IMR-90 (cell line): Measurements from ENCODE around the gene CDK10. TPM values are rescaled to one million over a fixed set of nuclear protein-coding genes. Genes with fewer than 3 reads are reported as not detected.
A peak's percentile ranks its signal among the peaks of the same experiment; 100 is the strongest.

ENCODE experiments used
- ATAC-seq: fragments of 200-7000 bp; cut with Tn5 transposase; 2 replicates; pipeline ENCODE4 v1.9.1; 2020; ENCODE audit warnings: low read depth, mild to moderate bottlenecking, moderate library complexity
- BruUV-seq: library from RNA; stranded (reverse); fragments of 400-500 nt; replicated peaks from 2 replicates; lab custom pipeline; 2021; lab: Mats Ljungman, UMichigan
- CTCF ChIA-PET: fragments of 300-600 bp; formaldehyde crosslinking; extraction: SDS; loops from one replicate; lab custom pipeline; 2021; ENCODE audit warnings: antibody characterized with exemption; lab: Yijun Ruan, JAX
- POLR2A ChIA-PET: fragments of 300-600 bp; sonication (Branson Sonifier 250); formaldehyde crosslinking; loops from one replicate; lab custom pipeline; 2022; ENCODE audit warnings: antibody characterized with exemption; ENCODE audit not compliant: unreplicated experiment; lab: Charles Lee
- DNase-seq: peaks from one replicate; pipeline ENCODE4 v3.0.0; 2013
- H2AFZ ChIP-seq: replicated peaks from 2 replicates; pipeline ENCODE3; 2013; ENCODE audit warnings: low read length, mild to moderate bottlenecking; ENCODE audit not compliant: poor library complexity
- H2AK5ac ChIP-seq: 2 replicates; pipeline ENCODE4 v1.6.1; 2013; ENCODE audit warnings: low read depth, low read length, inconsistent platforms
- H2AK9ac ChIP-seq: replicated peaks from 2 replicates; pipeline ENCODE3; 2013; ENCODE audit warnings: mild to moderate bottlenecking, low read depth, low read length, moderate library complexity; ENCODE audit not compliant: poor library complexity
- H2BK120ac ChIP-seq: 2 replicates; pipeline ENCODE4 v1.6.1; 2013; ENCODE audit warnings: low read depth, low read length, inconsistent platforms
- H2BK15ac ChIP-seq: 3 replicates; pipeline ENCODE4 v1.6.1; 2013; ENCODE audit warnings: low read depth, low read length, inconsistent platforms
- H2BK20ac ChIP-seq: 2 replicates; pipeline ENCODE4 v1.6.1; 2013; ENCODE audit warnings: low read depth, mild to moderate bottlenecking, inconsistent platforms, low read length, moderate library complexity
- H2BK5ac ChIP-seq: 2 replicates; pipeline ENCODE4 v1.6.1; 2013; ENCODE audit warnings: mild to moderate bottlenecking, low read depth, low read length, inconsistent platforms; ENCODE audit not compliant: poor library complexity, severe bottlenecking
- H3K14ac ChIP-seq: replicated peaks from 2 replicates; pipeline ENCODE4 v1.6.1; 2013; ENCODE audit warnings: low read depth, low read length, inconsistent platforms
- H3K18ac ChIP-seq: 2 replicates; pipeline ENCODE4 v1.6.1; 2013; ENCODE audit warnings: low read depth, low read length, control low read depth
- H3K23ac ChIP-seq: 2 replicates; pipeline ENCODE4 v1.6.1; 2013; ENCODE audit warnings: low read depth, low read length, inconsistent platforms
- H3K27ac ChIP-seq: 2 replicates; pipeline ENCODE4 v1.5.1; 2013; ENCODE audit warnings: mild to moderate bottlenecking, control low read depth, low read length; ENCODE audit not compliant: insufficient read depth
- H3K27me3 ChIP-seq: 2 replicates; pipeline ENCODE4 v1.6.1; 2013; ENCODE audit warnings: low read length; ENCODE audit not compliant: control insufficient read depth, insufficient read depth
- H3K36me3 ChIP-seq: 2 replicates; pipeline ENCODE4 v1.6.1; 2013; ENCODE audit warnings: low read length, mixed read lengths; ENCODE audit not compliant: control insufficient read depth, insufficient read depth
- H3K4ac ChIP-seq: 2 replicates; pipeline ENCODE4 v1.6.1; 2013; ENCODE audit warnings: low read depth, low read length, inconsistent platforms
- H3K4me1 ChIP-seq: 2 replicates; pipeline ENCODE4 v1.6.1; 2013; ENCODE audit warnings: low read length, mixed read lengths; ENCODE audit not compliant: control insufficient read depth, insufficient read depth
- H3K4me2 ChIP-seq: 2 replicates; pipeline ENCODE4 v1.6.1; 2013; ENCODE audit warnings: low read depth, mild to moderate bottlenecking, control low read depth, low read length, moderate library complexity
- H3K4me3 ChIP-seq: 2 replicates; pipeline ENCODE4 v1.5.1; 2013; ENCODE audit warnings: low read depth, mild to moderate bottlenecking, control low read depth, low read length, moderate library complexity; ENCODE audit not compliant: insufficient read depth
- H3K56ac ChIP-seq: 2 replicates; pipeline ENCODE4 v1.6.1; 2013; ENCODE audit warnings: low read length, inconsistent platforms; ENCODE audit not compliant: insufficient read depth; ENCODE audit errors: extremely low read depth
- H3K79me1 ChIP-seq, 2 experiments: 2 replicates each; pipeline ENCODE4 v1.6.1; 2013; ENCODE audit warnings: low read length in 2 of 2, inconsistent platforms in 1 of 2, low read depth in 1 of 2
- H3K9ac ChIP-seq: 2 replicates; pipeline ENCODE4 v1.6.1; 2013; ENCODE audit warnings: low read depth, low read length, control low read depth
- H3K9me1 ChIP-seq: 2 replicates; pipeline ENCODE4 v1.6.1; 2013; ENCODE audit warnings: low read length, inconsistent platforms; ENCODE audit not compliant: insufficient read depth
- H3K9me3 ChIP-seq: 2 replicates; pipeline ENCODE4 v1.6.1; 2013; ENCODE audit warnings: low read length; ENCODE audit not compliant: control insufficient read depth, insufficient read depth
- H4K20me1 ChIP-seq: 2 replicates; pipeline ENCODE4 v1.6.1; 2013; ENCODE audit warnings: low read length, inconsistent platforms; ENCODE audit not compliant: insufficient read depth
- H4K5ac ChIP-seq: 2 replicates; pipeline ENCODE4 v1.6.1; 2013; ENCODE audit warnings: mild to moderate bottlenecking, low read depth, low read length, control low read depth
- H4K8ac ChIP-seq, 2 experiments: 2 replicates each; pipeline ENCODE4 v1.6.1; 2013; ENCODE audit warnings: low read depth in 2 of 2, low read length in 2 of 2, control low read depth in 1 of 2, inconsistent platforms in 1 of 2
- H4K91ac ChIP-seq: 2 replicates; pipeline ENCODE4 v1.6.1; 2013; ENCODE audit warnings: low read depth, low read length, inconsistent platforms; ENCODE audit not compliant: insufficient read depth
- BHLHE40 ChIP-seq: fragments of 150-350 bp; IDR thresholded peaks from 2 replicates; pipeline ENCODE4 v1.6.1; 2016; ENCODE audit warnings: mild to moderate bottlenecking, low read depth, low read length
- CEBPB ChIP-seq: IDR thresholded peaks from 2 replicates; pipeline ENCODE4 v1.6.1; 2012; ENCODE audit warnings: low read depth, low read length, improper control_type of control experiment
- CHD1 ChIP-seq: IDR thresholded peaks from 2 replicates; pipeline ENCODE4 v1.6.1; 2012; ENCODE audit warnings: low read depth, low read length, improper control_type of control experiment
- CTCF ChIP-seq: conservative IDR thresholded peaks from 2 replicates; pipeline ENCODE4 v1.5.1; 2012; ENCODE audit warnings: mild to moderate bottlenecking, low read depth, low read length, improper control_type of control experiment
- FOS ChIP-seq: fragments of 150-350 bp; IDR thresholded peaks from 2 replicates; pipeline ENCODE4 v1.6.1; 2016; ENCODE audit warnings: low read depth, low read length
- MAFK ChIP-seq: IDR thresholded peaks from 2 replicates; pipeline ENCODE4 v1.6.1; 2012; ENCODE audit warnings: low read depth, low read length, improper control_type of control experiment
- MAZ ChIP-seq: IDR thresholded peaks from 2 replicates; pipeline ENCODE4 v1.6.1; 2012; ENCODE audit warnings: low read depth, mild to moderate bottlenecking, low read length, improper control_type of control experiment, moderate library complexity, borderline replicate concordance
- MXI1 ChIP-seq: IDR thresholded peaks from 2 replicates; pipeline ENCODE4 v1.6.1; 2012; ENCODE audit warnings: low read depth, mild to moderate bottlenecking, low read length, moderate library complexity, borderline replicate concordance
- NFE2L2 ChIP-seq: fragments of 150-350 bp; IDR thresholded peaks from 2 replicates; pipeline ENCODE4 v1.6.1; 2016; ENCODE audit warnings: low read depth, mild to moderate bottlenecking, low read length
- POLR2A ChIP-seq: IDR thresholded peaks from 2 replicates; pipeline ENCODE4 v1.6.1; 2012; ENCODE audit warnings: mild to moderate bottlenecking, low read depth, low read length
- RAD21 ChIP-seq: IDR thresholded peaks from 2 replicates; pipeline ENCODE4 v1.6.1; 2012; ENCODE audit warnings: low read length, improper control_type of control experiment
- RCOR1 ChIP-seq: IDR thresholded peaks from 2 replicates; pipeline ENCODE4 v1.6.1; 2012; ENCODE audit warnings: mild to moderate bottlenecking, low read length, improper control_type of control experiment; ENCODE audit not compliant: insufficient replicate concordance
- RFX5 ChIP-seq: IDR thresholded peaks from 2 replicates; pipeline ENCODE4 v1.8.0; 2012; ENCODE audit warnings: low read depth, mild to moderate bottlenecking, low read length, moderate library complexity
- SMC3 ChIP-seq: fragments of 150-350 bp; IDR thresholded peaks from 2 replicates; pipeline ENCODE4 v1.6.1; 2016; ENCODE audit warnings: low read depth, mild to moderate bottlenecking, antibody characterized with exemption, low read length, moderate library complexity
- USF2 ChIP-seq: fragments of 150-350 bp; IDR thresholded peaks from 2 replicates; pipeline ENCODE4 v1.6.1; 2017; ENCODE audit warnings: mild to moderate bottlenecking, antibody characterized with exemption, low read length, low read depth
- WGBS, 2 experiments: methylation state at CpG; one replicate each; pipeline versions ENCODE4 v1.1.5 to v1.1.7; 2013; ENCODE audit warnings: missing lambda C conversion rate in 2 of 2; ENCODE audit not compliant: insufficient read length in 1 of 2; ENCODE audit errors: extremely low coverage in 2 of 2; 5-methylcytosine and 5-hydroxymethylcytosine counted together
- dilution Hi-C: fragments of 300-500 bp; cut with HindIII; formaldehyde crosslinking; loops from one replicate; pipeline ENCODE4 v1.14.3; 2018; ENCODE audit warnings: low sequenced_read_pairs; ENCODE audit not compliant: unreplicated experiment
- in situ Hi-C: fragments of 300-500 bp; cut with MboI; formaldehyde crosslinking; loops from 3 replicates; pipeline ENCODE4 v1.14.3; 2019; ENCODE audit warnings: low sequenced_read_pairs, inconsistent platforms, mixed read lengths
- intact Hi-C: fragments of 100-400 bp; cut with micrococcal nuclease; formaldehyde crosslinking; loops from 2 replicates; pipeline ENCODE4 v1.10.0; 2022
- polyA plus RNA-seq, 3 experiments: library from polyadenylated mRNA; depleted of rRNA; stranded (reverse); fragments of >200 nt; gene quantifications; 2 replicates each; pipeline ENCODE4 v1.2.3, GENCODE V29; 2012; ENCODE audit warnings: low replicate concordance in 1 of 3
- total RNA-seq: library from RNA; depleted of rRNA; stranded (reverse); fragments of >200 nt; gene quantifications from 2 replicates; pipeline ENCODE4 v1.2.3, GENCODE V29; 2012

CDK10 gene
- total and polyA plus RNA-seq, 2 of the 4 experiments (the other 2 are of a cell fraction), result 19.5 to 61.8 TPM

GRCh38 chr16:89717688-89718505, 31.4 kb downstream of the CDK10 start:
- H4K5ac ChIP-seq, result no peak overlapping the region
- H2BK15ac ChIP-seq, result no peak overlapping the region
- POLR2A ChIA-PET, result no interaction called here
- no peaks in the 10 kb centered on the region for H3K9me1 ChIP-seq
- no peak overlapping the region for H2BK20ac ChIP-seq
- peaks cover 15% of the 10 kb centered on the region for H4K20me1 ChIP-seq
- CTCF ChIA-PET, result no interaction called here
- no peak overlapping the region for H3K14ac ChIP-seq
- in situ Hi-C loops (no loop called here), intact Hi-C loops (no loop called here), dilution Hi-C loops (no loop called here)
- H3K79me1 ChIP-seq, result peaks cover 17 to 44% of the 10 kb centered on the region in 2 experiments
- BruUV-seq, result no TSS peak
- no peak overlapping the region for H3K23ac ChIP-seq
- H3K9me3 ChIP-seq, result no peaks in the 10 kb centered on the region
- H3K4me1 ChIP-seq, result peaks cover 13% of the 10 kb centered on the region
- H3K4me2 ChIP-seq, result no peak overlapping the region
- no peak overlapping the region for H2AK5ac ChIP-seq
- H2AK9ac ChIP-seq, result peak overlapping the region; percentile 15
- H4K91ac ChIP-seq, result no peak overlapping the region
- no peak overlapping the region for H3K4ac ChIP-seq
- H2BK5ac ChIP-seq, result no peak overlapping the region
- H2BK120ac ChIP-seq, result no peak overlapping the region
- ATAC-seq, result no peak
- H4K8ac ChIP-seq, result no peak overlapping the region
- peaks cover 10% of the 10 kb centered on the region; the same call in 1 of the 2 replicates for H3K36me3 ChIP-seq
- H3K27me3 ChIP-seq, result no peaks in the 10 kb centered on the region
- H3K4me3 ChIP-seq, result no peak overlapping the region
- no peak for DNase-seq
- H3K18ac ChIP-seq, result no peak overlapping the region
- no peak overlapping the region for H3K9ac ChIP-seq
- no peak overlapping the region for H2AFZ ChIP-seq
- H3K27ac ChIP-seq, result no peak overlapping the region
- 91% methylated on average over 21 of the region's 24 CpGs; no CpG with 5 or more reads in 1 of the 2 experiments for WGBS, 2 experiments
- H3K56ac ChIP-seq, result no peak overlapping the region
- TF ChIP-seq CEBPB (no peak), CTCF (no peak), BHLHE40 (no peak), POLR2A (no peak), MAZ (no peak), NFE2L2 (no peak), FOS (no peak), MXI1 (no peak), CHD1 (no peak), RFX5 (no peak), USF2 (no peak), MAFK (no peak), RAD21 (no peak), SMC3 (no peak), RCOR1 (no peak)
